H1 (cell line): ENCODE measurements around the gene ARNT2. TPM values are rescaled to one million over a fixed set of nuclear protein-coding genes. Genes with fewer than 3 reads are reported as not detected.

Source experiments
- CBX5 ChIP-seq: fragments of 300-800, 300-1000 bp; sonication (generic); IDR thresholded peaks from 2 replicates; pipeline ENCODE4 v1.7.1; 2016; ENCODE audit warnings: antibody characterized with exemption, low read length, low read depth
- CHD2 ChIP-seq: IDR thresholded peaks from 2 replicates; pipeline ENCODE4 v1.6.1; 2012; ENCODE audit warnings: low read length, improper control_type of control experiment
- CHD7 ChIP-seq: fragments of 300-600 bp; sonication (generic); IDR thresholded peaks from 2 replicates; pipeline ENCODE4 v1.7.1; 2012; ENCODE audit warnings: low read length, moderate library complexity, mild to moderate bottlenecking, inconsistent platforms; ENCODE audit not compliant: insufficient replicate concordance
- CTBP2 ChIP-seq: IDR thresholded peaks from 2 replicates; pipeline ENCODE4 v1.7.0; 2011; ENCODE audit warnings: borderline replicate concordance, mild to moderate bottlenecking, moderate library complexity, mixed read lengths, low read length; ENCODE audit not compliant: insufficient read depth, insufficient read length
- JUN ChIP-seq: IDR thresholded peaks from 2 replicates; pipeline ENCODE4 v1.6.1; 2011; ENCODE audit warnings: low read depth, mild to moderate bottlenecking, improper control_type of control experiment, low read length
- MAFK ChIP-seq: IDR thresholded peaks from 2 replicates; pipeline ENCODE4 v1.6.1; 2012; ENCODE audit warnings: low read depth, mild to moderate bottlenecking, improper control_type of control experiment, low read length
- NRF1 ChIP-seq: IDR thresholded peaks from 2 replicates; pipeline ENCODE4 v1.6.1; 2011; ENCODE audit warnings: mild to moderate bottlenecking, low read depth, low read length, improper control_type of control experiment
- POLR2AphosphoS5 ChIP-seq: IDR thresholded peaks from 2 replicates; pipeline ENCODE4 v1.6.1; 2011; ENCODE audit warnings: low read depth, low read length
- RFX5 ChIP-seq: IDR thresholded peaks from 2 replicates; pipeline ENCODE4 v1.6.1; 2011; ENCODE audit warnings: low read depth, low read length, improper control_type of control experiment, borderline replicate concordance
- polyA plus RNA-seq, 7 experiments: library from polyadenylated mRNA; depleted of rRNA in 3 of 7; stranded (reverse) in 5 of 7; unstranded in 2 of 7; fragments of >200 nt in 5 of 7; fragments of 200-250 nt in 2 of 7; gene quantifications; 1 replicate in 5 of 7; 2 replicates in 1 of 7; 4 replicates in 1 of 7; pipeline versions ENCODE4 v1.2.1 to v1.2.3, GENCODE V29; 2011 to 2013; ENCODE audit warnings: missing spikeins in 2 of 7, mixed read lengths in 2 of 7
- total RNA-seq: library from RNA; stranded (reverse); fragmentation: NEBNext Ultra II Directional; extraction: Animal tissue kit (Norgen Biotek cat#: 25700); gene quantifications from 2 replicates; pipeline ENCODE4 v1.2.1, GENCODE V29; 2021

ARNT2 gene
- total and polyA plus RNA-seq, 2 of the 8 experiments (the other 6 are each of a cell fraction or from before 2014, with no cell fraction given): 9.5 to 14.6 TPM

- TF ChIP-seq CHD7 (no peak), RFX5 (no peak), NRF1 (no peak), JUN (no peak), POLR2AphosphoS5 (no peak), MAFK (no peak), CHD2 (no peak), CTBP2 (no peak), CBX5 (no peak)
- TF ChIP-seq, all 59 proteins: peak for 0
Measured at GRCh38 chr15:80459380-80459779, 55.2 kb downstream of the ARNT2 start (continued).
